Measurements from ENCODE around the gene NLGN1. TPM values are rescaled to one million over a fixed set of nuclear protein-coding genes. Genes with fewer than 3 reads are reported as not detected.
A peak's percentile ranks its signal among the peaks of the same experiment; 100 is the strongest.

The NLGN1 gene
- polyA plus RNA-seq, 12 donors, result 1.3 to 4.3 (median 1.9) TPM; not detected in 1

DNA sequence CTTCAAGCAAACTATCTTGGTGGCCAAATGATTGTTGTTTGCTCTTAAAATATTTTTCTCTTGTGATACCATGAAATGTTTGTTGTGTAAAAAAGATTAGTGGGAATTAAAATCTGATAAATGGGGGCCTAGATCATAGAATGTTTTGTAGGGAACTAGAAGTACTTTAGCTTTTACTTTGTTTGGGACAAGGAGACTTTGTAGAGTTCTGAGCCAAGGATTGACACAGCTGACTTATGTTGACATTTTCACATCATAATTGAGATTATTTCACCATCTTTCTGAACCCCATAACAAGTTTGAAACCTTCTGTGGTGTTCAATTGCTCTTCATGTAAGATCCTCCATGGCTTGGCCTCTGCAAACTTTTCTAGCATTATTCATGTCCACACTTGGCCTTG, 235.4 kb downstream of the NLGN1 start:
- no peak for DNase-seq

DNA sequence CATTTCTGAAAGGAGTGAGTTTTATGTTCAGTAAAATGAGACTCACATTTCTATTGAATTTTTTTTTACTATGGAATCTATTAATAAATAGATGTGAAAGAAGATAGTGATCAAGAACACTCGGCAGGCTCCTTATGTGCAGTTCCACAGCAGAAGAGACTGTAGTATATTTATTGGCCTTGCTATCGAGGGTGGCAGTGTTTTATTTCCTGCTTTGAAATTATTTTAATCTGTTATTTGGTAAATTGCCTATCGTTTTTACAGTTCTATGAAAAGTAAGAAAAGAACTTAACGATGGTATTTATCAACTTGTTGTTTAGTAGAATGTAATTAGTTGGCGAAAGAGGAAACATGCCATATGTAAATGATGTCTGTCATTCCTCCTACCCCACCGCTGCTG, 238.3 kb downstream of the NLGN1 start:
- DNase-seq, result no peak

DNA sequence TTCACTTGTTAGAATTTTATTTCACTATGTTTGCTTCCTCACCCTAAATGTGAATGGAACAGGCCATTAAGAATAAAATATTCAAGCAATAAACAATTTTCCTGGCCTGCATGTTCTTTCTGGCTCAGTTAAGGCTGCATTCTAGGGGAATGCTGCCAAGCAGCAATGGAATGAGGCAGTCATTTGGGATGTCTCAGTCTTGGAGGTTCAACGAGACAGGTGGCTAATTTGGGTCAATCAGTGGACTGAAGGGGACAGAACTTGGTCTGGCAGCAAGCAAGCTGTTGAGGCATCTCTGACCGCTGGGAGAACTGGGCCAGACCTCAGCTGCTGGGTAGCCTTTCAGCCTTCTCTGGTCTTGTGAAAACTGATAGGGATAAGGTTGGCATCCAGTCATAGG, 241.6 kb downstream of the NLGN1 start:
- peak; percentile 31 for DNase-seq

DNA sequence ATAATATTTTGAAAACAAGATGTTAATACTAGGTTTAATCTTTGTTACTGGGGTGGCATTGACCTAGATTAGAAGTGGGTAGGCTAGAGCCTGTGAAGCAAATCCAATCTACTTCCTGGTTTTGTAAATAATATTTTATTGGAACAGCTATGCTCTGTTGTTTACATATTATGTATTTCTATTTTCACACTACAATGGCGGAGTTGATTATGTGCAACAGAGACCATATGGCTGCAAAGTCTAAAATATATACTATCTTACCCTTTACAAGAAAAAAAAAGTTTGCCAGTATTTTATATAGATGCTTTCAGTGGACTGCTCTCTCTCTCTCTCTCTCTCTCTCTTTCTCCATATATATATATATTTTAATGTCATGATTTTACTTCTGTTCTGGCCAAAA, 244.2 kb downstream of the NLGN1 start:
- no peak for DNase-seq

DNA sequence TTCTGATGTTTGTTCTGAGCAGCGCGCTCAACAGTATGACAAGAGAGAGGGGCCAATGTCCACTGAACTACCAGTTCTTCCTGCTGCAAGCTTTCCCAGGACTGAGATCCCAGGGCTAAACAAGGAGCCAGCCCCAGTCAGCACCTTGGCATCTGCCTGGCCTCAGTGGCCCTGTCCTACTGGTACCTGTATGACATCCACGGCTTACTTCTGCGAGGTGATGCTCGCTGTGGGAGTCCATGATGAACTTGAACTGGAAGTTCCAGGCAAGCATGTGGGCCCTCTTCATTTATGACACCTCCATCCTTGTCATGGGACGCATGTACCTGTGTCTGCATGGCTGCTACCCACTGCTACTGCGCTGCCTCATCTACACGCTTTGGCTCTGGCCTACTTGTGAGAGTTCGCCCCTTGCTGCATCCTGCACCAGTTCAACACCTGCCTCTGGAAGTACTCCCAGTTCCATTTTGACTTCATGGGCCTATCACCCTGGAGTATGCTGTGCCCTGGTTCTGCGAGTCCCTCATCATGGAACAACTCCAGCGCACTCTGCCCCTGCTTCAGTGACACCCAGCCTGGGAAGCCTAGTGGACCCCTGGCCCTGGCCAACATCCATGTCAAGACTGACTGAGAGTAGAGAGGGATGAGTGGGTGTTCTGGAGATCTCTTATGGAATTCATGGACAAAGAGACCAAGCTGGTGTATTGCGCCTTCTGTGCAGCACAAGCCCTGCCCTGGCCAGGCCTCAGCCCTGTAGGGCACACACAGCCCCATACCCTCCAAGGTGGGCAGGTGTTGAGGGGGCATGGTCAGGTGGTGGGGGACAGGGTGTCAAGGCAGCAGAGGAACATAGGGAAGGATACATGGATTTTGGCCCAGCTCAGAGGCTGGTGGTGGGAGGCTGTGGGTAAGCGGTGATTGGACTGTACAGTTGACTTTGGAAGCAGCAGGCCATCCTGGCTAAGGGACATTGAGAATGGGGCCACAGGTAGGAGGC, 246.8 kb downstream of the NLGN1 start:
- DNase-seq, result no peak

DNA sequence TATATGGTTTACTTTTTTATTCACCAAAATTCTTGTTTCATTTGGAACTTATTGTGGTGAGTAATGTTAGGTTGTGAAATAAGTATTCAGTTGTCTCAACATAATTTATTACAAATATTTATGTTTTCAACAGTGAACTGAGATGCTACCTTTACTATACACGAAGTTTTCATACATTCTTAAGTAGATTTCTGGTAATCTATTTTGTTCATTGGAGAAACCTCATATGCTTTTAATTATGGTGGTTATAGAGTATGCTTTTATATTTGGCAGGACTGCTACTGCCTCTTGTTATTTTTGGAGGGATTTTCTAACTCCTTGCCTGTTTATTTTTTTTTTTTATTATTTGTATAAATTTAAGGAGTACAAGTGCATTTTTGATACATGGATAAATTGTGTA, 253.1 kb downstream of the NLGN1 start:
- no peak for DNase-seq

DNA sequence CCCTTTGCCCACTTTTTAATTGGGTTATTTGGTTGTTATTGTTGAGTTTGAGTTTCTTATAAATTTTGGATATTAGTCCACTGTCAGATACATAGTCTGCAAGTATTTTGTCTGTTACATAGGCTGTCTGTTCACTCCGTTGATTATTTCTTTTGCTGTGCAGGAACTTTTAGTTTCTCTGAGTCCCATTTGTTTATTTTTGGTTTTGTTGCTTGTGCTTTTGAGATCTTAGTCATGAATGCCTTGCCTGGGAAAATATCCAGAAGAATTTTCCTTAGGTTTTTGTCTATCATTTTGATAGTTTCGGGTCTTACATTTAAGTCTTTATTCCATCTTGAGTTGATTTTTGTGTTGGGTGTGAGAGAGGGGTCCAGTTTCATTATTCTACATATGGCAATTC, 254.5 kb downstream of the NLGN1 start:
- no peak for DNase-seq

DNA sequence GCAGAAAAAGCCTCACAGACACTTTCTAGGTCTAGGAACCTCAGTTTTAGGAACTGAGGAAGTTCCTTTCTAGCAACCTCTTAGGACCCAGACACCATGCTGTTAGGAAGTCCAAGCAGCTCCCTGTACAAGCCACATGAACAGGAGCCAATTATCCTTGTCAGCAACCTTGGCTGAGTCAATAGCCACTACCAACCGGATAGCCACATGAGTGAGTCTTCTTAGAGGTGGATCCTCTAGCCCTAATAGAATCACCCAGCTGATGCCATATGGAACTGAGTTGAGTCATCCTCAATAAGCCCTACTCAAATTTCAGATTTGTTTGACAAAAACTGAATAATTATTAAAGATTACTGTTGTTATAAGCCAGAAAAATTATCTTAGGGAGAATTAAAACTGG, 256.2 kb downstream of the NLGN1 start:
- no peak for DNase-seq

DNA sequence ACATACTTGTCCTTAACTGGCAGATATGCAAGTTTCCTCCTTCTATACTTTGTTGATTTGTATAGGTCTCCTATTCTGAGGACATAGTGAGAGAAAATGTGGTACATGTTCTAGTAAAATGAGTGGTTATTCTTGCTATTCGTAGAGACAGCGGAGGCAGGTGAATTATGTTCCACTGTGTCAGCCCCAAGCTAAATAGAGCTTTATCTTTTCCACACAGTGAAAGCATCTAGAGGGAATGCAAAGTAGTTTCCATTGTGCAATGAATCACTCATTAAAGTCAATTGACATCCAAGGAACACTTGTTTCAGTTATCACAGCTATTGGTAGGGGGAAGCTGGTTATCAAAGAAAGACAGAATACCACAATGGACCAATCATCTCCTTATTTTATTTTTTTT, 262.4 kb downstream of the NLGN1 start:
- DNase-seq, result no peak

DNA sequence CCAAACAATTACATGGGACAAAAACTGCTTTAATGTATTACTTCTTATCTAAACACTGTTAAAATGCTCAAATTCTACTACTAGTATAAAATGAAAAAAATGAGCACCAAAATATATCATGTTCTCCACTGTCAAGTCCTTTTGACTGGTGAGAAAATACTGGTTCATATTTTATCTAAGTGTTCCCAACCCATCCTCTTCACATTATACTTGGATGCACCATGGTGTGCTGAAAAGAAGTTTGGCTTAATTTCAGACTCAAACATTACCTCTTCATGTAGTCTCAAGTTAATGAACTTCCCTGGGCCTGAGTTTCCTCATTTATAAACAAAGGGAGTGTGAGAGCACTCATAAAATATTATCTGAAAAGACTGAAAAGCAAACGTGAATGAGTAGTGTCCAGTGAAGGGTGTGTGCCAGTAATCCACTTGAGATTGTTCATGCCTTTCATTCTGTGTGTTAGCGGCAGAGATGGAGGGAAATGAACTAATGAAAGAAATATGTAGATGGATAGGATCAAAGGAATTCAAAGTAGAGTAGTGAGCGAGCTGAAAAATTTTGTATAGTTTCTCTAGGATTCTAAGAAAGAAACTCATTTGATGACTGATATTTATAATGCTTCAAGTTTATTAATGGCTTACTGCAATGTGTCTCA, 263.2 kb downstream of the NLGN1 start:
- DNase-seq, result no peak

DNA sequence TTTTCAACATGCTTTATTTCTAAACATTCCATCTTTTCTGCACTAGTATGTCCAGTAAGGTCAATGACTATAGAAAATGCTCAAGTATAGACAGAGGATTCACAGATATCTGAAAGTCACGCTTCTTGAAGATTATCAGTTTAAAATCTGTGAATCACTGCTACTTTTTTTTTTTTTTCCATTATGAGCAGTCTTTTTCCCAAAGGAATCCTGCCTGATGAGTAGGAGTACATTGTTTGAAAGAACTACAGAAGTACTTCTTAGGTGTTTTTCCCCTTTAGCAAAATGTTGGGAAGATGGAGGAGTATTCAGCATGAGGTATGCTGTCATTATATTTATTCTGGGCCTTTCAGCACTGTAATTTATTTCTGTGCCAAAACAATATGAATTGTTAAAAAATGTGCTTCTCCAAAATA, 266.2 kb downstream of the NLGN1 start:
- peak; percentile 31 for DNase-seq

DNA sequence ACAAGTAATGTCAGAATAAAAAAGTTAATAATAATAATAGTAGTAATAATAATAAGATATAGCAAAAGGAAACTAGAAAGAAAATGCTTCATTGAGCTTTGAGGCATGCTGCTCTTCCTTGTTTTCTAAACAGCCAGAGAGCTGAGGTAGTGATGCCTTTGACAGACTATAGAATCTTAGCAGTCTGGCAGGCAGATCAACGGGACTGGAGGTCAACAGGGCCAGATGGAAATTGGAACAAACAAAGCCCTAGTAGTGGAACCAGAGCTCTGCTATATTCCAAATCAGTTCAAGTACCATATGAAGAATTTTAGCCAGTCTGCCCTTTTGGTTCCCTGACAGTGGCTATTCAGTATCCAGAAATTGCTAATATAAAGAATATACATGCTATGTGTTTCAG, 278.6 kb downstream of the NLGN1 start:
- no peak for DNase-seq

DNA sequence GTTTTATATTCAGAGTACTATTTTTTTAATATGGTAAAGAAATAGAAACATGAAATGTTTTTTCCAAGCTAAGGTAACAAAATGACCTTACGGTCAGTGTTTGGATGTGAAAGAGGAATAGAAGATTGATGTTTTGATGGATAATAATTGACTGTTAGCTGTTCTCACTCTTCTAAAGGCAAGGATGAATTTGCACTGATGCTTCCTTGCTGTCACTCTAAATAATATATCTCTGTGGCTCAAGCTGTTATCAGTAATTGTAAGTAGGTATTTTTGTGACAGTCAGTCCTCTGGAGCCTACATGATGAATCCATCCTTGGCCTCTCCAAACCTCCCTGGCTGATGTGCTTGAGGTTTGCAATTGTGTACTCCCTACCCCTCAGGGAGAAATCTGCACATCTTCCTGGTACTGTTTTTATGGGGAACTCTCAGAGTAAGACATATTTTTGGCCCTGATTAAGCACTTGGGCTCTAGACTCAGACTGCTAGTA, 283.7 kb downstream of the NLGN1 start:
- DNase-seq, result no peak

DNA sequence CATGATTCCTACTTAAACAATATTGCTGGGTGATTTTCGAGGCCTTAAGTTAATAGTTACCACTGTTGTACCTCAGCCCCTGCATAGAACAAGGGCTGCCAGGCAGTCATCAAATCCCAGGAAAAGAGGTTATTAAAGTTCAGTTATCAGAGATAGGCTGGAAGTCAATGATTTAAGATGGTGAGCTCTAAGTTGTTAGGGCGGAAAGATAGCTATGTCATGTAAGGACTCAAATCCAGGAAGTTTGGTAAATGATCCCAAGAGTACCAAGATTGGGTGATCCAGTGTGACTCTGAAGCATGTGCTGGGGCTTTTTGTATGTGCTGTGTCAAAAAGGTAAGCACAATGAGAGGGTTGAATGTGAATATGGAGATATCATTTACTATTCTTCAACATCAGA, 287.9 kb downstream of the NLGN1 start:
- no peak for DNase-seq

DNA sequence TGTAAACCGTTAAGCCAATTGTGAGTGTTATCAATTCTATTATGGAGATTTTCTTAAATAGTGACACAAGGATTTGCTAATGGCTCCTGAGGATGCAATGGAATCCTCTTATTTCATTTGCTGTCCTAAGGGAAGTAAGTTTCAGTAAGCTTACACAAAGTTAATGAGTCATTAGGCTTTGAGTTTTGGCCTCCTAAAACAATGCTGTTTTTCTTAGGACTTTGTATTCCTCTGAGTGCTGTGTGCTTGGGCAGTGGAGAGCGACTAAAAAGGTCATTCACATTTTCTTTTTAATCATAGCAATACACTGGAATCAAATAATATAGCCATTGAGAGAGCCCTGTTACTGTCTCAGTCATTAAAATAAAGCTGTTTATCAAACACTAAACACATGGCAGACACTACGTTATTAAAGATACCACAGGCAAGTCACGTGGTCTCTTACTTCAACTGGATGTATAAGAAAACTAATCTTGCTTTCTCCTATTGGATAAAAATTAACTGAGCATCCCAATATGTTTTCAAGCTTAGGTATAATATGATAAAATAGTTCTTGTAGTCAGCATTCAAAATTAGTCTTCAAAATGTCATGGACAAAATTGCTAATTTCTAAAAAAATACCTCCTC, 290.8 kb downstream of the NLGN1 start:
- no peak for DNase-seq

DNA sequence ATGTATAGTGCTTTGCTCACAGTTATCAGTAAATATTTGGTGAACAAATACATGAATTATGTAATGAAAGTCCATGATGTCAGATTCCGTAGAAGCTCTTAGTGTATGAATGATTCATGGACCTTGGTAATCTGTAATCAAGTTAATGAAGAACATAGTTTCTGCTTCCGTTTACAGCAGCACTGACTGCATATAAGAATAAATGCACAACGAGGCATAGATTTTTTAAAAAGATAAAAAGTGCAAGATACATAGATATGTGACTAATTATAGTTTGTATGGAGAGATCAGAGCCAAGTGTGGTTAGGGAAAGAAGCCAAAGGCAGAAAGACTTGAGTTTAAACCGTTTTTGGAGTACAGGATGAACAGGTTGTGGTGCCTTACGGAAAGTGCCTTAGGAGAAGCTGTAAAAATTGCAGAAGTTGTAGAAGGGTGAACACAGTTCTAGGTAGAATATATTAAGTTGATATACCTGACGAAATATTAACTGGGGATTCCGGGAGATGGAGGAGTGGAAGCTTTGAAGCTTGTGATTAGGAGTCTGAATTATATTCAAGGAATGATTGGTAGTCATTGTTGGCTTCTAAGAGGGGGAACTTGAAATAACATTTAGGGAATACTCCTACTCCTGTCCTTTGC, 293.1 kb downstream of the NLGN1 start:
- no peak for DNase-seq

DNA sequence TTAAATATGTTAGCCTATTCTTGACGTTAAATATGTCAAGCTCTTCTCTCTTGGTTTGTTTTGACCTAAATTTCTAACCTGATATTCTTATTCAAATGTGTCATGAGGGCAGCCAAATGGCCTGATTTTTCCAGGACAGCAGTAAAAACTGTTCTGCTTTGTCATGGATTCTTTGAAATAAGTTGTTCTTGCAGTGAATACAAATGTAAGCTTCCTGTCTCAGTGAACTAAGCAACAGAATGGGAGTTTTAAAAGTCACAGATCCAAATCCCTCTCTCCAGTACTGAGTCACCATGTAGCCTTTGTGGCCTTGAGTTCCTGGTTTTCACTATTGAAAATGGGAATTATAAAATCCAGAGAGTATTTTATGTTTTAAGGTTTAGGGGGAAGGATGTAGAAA, 301.8 kb downstream of the NLGN1 start:
- no peak for DNase-seq

DNA sequence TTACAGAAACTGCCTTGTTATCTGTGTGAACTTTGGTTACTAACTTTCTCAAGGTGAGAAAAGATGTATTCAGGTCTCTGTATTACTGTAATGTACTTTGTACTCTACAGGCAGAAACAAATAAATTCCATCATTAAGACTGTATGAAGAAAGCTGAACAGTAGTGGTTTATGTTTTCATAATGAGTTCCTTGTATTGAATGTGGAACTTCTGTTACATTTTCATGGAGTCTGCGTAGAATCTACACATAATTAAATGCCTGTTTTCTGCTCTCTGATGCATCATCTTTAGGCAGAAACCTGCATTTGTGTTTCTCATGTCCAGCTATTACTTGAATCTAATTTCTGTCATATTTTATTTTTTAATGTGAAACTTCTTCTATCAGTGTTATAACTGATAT, 302.8 kb downstream of the NLGN1 start:
- DNase-seq, result no peak

DNA sequence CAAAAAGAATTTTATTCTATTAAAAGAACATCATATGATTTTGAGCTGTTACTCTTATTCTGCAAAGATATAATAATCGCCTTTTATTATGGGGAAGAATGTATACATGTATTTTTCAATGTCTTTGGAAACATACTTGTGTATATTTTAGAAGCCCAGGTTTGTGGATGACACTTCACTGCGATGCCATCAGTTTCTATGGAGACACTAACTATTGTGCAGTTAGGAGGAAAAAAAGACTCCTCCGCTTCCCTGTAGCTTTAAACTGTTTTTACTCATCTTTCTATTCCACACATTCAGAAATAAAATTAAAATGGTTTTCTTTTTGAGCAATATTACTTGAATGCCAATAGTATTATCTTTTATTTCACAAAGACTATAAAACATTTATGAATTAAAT, 305.0 kb downstream of the NLGN1 start:
- DNase-seq, result no peak

DNA sequence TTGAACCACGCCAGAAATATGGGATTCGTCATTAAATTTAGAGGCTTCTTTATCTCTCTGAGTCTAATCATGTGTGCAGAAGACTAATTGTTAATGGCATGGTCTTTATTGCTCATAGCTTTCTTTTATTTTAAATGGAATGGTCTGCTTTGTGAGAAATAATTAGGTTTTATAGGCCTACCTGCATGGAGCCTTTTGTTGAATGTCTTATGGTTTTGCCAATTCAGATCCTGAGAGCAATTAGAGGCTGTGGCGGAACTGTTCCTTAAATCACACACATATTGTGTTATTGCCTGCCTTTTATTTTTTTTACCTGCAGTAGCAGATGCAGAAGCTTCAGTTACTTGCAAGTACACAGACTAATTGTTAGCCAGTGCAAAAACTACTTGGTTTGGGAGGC, 306.2 kb downstream of the NLGN1 start:
- DNase-seq, result no peak

DNA sequence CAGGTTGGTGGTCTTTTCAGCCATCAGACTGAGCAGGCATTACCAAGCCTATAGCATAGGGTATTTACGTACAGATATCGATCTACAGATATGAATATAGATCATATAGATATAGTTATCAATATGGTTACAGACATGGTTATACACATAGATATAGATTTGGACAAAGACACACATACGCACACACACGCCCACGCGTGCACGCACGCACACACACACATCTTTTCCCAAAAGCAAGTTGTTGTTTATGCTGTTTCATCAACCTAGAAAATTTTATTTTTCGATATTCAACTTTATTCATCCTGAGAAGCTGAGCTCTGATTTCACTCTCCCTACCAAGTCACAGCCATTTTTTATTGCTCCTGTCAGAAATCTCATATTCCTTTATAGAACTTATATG, 309.1 kb downstream of the NLGN1 start:
- no peak for DNase-seq

DNA sequence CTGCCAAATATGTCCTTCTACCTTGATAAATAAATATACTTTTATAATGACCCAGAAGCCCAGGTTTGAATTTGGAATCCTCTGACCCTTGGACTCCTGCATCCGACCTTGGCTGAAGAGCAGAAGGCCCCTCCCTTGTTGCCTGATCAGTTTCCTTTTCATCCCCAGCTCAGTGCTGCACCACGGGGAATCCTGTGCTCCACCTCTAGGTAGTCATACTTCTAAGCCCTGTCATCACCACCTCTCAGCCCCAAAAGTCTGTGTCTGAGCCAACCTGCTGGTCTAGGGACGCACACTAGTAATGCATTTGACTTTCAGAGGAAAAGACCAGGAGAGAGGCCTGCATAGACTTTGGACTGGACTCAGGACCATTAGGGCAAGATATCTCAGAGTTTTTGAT, 310.6 kb downstream of the NLGN1 start:
- DNase-seq, result no peak

All from muscle of arm (tissue), 12 donors.